Activated effector memory CD4-positive, alpha-beta T cell treated with Interleukin-2 at 50 U/mL for 16 hours (primary cell): ENCODE measurements around the gene TAS1R3.
A peak's percentile ranks its signal among the peaks of the same experiment; 100 is the strongest.

Source experiments
- DNase-seq: peaks from one replicate; pipeline ENCODE4 v3.0.0-alpha.2; 2020

Gene TAS1R3

DNA sequence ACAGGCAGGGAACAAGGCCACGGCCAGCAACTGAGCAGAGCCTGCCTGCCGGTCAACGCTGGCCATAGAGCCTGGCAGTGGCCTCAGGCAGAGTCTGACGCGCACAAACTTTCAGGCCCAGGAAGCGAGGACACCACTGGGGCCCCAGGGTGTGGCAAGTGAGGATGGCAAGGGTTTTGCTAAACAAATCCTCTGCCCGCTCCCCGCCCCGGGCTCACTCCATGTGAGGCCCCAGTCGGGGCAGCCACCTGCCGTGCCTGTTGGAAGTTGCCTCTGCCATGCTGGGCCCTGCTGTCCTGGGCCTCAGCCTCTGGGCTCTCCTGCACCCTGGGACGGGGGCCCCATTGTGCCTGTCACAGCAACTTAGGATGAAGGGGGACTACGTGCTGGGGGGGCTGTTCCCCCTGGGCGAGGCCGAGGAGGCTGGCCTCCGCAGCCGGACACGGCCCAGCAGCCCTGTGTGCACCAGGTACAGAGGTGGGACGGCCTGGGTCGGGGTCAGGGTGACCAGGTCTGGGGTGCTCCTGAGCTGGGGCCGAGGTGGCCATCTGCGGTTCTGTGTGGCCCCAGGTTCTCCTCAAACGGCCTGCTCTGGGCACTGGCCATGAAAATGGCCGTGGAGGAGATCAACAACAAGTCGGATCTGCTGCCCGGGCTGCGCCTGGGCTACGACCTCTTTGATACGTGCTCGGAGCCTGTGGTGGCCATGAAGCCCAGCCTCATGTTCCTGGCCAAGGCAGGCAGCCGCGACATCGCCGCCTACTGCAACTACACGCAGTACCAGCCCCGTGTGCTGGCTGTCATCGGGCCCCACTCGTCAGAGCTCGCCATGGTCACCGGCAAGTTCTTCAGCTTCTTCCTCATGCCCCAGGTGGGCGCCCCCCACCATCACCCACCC lies at the start of gene TAS1R3:
TSS of gene TAS1R3 (plus strand) at position 213 of the 898 bp plus-strand sequence. CDS start at position 279, 66 bp downstream.
- no peak for DNase-seq

DNA sequence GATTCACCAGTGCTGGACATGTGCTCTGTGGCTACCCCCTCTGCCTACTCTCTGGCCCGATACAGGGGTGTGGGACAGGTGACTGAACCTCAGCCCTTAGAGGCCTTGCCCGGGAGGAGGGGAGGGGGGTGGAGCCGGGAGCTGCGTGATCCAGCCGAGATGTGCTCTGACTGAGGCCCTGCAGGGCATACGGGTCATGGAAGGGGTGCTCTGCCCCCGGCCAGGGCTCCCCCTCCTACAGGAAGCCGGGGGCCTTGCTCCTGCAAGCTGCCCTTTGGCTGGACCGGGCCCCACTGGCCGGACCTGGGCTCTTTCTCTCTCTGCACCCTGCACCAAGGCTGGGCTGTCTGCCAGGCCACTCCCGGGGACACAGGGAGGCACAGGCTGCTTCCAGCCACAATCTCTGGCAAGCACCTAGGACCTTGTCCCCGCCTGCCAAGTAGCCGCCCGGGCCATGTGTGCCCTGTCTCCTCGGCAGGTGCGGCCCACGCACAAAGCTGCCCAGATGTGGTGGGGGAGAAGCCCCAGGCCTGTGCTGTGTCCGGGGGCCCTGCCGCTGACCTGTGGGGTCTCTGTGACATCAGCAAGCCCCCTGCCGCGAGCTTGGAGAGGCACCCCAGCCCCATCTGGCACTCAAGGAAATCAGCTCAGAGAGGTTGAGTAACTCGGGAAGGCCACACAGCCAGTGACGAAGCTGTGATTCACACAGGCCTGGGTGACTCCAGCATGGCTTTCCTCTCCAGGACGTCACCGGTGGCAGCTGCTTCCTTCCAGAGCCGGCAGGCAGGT lies 49.4 kb upstream of the TAS1R3 start:
- DNase-seq, result no peak

DNA sequence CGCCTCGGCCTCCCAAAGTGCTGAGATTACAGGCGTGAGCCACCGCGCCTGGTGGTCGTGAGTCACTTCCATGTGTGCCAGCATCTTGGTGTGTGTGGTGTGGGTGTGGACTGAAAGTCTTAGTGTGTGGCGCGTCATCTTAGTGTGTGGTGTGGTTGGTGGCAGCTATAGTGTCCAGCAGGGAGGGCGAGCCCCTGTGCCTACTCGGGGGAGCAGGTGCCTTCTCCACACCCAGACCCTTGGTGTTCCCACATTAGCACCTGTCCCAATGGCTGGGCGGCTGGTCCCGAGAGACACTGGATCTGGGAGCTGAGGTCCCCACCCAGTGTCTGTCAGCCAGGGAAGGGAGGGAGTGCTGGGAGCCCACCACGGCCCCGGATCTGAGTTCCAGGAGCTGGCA lies 48.1 kb upstream of the TAS1R3 start:
- no peak for DNase-seq

DNA sequence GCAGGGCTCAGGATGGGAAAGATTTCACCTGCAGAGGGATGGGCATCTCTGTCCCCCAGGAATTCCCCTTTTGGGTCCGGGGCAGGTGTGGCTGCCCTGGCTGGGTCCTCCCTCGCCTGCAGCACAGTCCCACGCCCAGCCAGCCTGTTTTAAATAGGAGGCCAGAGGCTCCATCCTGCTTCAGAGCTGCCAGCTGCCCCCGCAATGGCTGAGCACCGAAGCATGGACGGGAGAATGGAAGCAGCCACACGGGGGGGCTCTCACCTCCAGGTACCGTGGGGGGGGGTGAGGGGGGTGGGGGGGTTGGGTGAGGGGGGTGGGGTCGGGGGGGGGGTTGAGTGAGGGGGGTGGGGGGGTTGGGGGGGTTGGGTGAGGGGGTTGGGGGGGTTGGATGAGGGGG lies 47.3 kb upstream of the TAS1R3 start:
- DNase-seq, result no peak

DNA sequence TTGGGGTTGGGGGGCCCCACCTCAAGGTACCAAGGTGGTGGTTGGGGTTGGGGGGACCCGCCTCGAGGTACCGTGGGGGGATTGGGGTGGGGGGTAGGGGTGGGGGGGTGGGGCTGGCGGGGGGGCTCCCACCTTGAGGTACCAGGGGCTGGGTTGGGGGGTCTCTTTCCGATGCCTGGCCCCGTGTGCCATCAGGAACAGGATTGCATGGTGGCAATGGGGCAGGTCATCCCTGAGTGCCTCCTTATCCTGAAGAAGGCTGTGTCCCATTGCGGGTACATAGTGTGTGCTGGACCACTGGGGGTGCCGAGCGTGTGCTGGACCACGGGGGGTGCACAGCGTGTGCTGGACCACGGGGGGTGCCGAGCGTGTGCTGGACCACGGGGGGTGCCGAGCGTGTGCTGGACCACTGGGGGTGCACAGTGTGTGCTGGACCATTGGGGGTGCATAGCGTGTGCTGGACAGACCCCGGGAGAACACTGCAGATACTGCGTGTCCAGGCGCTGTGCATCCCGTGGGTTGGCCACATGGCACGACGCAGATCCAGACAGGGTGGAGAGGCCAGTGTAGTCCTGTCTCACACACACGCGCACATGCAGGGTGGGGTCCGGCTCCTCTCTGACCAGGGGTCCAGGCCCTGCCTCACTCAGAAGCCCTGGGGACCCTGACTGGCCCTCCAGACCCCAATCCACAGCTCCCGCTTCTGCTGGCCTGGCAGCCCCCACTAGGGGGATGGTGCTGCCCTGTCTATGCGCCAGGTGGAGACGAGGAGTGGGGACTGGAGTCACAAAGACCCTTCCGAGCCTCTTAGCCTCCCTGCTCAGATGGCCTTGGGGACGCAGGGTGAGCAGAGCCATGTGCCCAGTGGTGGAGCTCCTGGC lies 46.6 kb upstream of the TAS1R3 start:
- DNase-seq, result no peak

DNA sequence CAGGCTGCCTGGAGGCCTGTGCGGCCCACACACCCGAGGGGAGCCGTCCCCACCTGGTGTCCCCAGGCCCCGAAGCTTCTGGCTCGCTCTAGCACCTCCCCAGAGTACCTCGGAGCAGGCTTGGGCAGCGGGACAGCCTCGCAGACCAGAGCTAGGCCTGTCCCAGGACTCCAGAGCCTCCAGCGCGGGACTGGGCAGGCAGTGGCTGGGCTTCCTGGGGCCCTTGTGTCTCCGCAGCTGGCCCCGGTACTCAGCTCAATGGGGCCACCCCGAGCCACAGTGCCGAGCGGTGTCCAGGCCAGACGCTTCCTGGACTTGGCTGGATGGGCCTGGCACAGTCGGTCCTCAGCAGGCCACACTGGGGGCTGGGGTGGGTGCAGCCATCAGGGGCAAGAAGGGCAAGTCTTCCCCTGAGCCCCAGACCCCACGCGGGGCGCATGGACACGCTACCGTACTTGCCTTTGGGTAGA lies 45.9 kb upstream of the TAS1R3 start:
- DNase-seq, result no peak

DNA sequence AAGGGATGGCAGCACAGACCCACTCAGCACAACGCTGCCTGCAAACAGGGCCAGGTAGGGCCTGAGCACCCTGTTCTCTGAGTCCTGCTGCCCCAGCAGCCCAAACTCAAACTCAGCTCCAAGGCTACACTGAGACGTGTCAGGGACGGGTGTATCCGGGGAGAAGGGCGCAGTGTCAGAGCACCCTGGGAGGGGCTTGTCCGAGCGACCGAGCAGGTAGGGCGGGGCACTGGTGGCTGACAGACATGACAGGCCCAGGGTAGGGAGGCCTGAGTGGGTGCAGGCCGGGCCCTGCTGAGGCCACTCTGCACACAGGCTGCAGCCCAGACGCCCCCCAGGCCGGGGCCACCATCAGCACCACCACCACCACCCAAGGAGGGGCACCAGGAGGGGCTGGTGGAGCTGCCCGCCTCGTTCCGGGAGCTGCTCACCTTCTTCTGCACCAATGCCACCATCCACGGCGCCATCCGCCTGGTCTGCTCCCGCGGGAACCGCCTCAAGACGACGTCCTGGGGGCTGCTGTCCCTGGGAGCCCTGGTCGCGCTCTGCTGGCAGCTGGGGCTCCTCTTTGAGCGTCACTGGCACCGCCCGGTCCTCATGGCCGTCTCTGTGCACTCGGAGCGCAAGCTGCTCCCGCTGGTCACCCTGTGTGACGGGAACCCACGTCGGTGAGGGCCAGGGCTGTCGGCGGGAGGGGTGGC lies 45.3 kb upstream of the TAS1R3 start:
- no peak for DNase-seq

DNA sequence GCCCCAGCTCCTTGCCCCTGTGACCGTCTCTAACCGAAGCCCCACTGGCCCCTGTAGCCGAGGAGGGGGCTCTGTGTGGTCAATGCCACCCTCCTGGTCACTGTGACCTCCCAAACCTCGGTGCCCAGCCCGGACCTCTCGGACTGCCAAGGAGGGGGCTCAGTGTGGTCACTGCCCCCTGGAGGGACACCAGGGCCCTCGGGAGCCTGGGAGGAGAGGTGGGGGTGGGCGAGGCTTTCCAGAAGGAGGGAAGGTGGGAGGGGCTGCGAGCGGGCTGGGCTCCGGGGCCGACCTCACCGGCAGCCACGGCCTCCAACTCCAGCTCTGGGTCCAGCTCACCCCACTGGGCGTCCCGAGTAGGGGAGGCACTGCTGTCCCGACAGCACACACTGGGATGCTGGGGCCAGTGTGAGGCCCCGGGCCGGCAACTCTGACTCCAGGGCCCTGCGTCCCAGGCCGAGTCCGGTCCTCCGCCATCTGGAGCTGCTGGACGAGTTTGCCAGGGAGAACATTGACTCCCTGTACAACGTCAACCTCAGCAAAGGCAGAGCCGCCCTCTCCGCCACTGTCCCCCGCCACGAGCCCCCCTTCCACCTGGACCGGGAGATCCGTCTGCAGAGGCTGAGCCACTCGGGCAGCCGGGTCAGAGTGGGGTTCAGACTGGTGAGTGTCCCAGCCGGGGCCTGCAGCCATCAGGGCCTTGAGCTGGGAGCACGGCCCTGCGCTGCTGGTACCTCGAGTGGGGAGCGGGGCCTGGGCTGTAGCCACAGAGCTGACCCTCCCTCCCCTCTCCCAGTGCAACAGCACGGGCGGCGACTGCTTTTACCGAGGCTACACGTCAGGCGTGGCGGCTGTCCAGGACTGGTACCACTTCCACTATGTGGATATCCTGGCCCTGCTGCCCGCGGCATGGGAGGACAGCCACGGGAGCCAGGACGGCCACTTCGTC lies 44.5 kb upstream of the TAS1R3 start:
- DNase-seq, result no peak

DNA sequence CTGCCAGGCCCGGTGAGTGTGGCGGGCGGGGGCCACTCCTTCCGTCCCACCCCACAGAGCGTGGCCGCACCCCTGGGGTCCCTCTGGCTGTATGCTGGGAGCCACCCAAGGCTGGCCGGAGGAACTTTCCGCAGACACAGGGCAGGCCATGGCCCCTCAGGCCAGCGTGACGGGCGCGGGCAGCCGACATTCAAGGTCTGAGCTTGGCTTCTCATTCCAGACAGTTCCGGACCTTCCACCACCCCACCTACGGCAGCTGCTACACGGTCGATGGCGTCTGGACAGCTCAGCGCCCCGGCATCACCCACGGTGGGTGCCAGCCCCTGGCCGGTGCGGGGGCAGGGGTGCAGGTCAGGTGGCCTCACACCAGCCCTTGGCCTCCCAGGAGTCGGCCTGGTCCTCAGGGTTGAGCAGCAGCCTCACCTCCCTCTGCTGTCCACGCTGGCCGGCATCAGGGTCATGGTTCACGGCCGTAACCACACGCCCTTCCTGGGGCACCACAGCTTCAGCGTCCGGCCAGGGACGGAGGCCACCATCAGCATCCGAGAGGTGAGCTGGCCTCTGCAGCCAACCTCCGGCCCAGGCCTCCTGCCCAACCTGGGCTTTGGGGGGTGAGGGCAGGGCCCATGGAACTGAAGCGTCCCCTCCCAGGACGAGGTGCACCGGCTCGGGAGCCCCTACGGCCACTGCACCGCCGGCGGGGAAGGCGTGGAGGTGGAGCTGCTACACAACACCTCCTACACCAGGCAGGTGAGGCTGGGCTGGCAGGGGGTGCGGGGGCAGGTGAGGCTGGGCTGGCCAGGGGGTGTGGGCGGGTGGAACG lies 43.6 kb upstream of the TAS1R3 start:
- no peak for DNase-seq

DNA sequence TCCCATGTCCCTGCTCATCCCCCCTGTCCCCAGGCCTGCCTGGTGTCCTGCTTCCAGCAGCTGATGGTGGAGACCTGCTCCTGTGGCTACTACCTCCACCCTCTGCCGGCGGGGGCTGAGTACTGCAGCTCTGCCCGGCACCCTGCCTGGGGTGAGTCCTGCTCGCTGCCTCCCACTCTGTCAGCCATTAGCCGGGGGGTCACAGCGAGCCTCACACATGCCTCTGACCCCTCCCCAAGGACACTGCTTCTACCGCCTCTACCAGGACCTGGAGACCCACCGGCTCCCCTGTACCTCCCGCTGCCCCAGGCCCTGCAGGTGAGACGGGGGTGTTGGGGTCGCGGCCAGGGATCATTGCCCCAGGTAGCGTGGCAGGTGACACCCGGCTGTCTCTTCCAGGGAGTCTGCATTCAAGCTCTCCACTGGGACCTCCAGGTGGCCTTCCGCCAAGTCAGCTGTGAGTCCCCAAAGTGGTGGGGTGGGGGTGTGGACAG lies 40.8 kb upstream of the TAS1R3 start:
- DNase-seq, result peak; percentile 28

DNA sequence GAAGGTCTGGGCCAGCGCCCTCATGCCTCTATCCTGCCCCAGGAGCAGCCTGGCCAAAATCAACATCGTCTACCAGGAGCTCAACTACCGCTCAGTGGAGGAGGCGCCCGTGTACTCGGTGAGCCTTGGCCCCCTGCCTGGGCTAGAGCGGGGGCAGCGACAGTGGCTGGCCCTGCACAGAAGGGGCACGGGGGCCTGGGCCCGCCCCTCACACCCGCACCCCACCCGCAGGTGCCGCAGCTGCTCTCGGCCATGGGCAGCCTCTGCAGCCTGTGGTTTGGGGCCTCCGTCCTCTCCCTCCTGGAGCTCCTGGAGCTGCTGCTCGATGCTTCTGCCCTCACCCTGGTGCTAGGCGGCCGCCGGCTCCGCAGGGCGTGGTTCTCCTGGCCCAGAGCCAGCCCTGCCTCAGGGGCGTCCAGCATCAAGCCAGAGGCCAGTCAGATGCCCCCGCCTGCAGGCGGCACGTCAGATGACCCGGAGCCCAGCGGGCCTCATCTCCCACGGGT lies 40.0 kb upstream of the TAS1R3 start:
- no peak for DNase-seq

DNA sequence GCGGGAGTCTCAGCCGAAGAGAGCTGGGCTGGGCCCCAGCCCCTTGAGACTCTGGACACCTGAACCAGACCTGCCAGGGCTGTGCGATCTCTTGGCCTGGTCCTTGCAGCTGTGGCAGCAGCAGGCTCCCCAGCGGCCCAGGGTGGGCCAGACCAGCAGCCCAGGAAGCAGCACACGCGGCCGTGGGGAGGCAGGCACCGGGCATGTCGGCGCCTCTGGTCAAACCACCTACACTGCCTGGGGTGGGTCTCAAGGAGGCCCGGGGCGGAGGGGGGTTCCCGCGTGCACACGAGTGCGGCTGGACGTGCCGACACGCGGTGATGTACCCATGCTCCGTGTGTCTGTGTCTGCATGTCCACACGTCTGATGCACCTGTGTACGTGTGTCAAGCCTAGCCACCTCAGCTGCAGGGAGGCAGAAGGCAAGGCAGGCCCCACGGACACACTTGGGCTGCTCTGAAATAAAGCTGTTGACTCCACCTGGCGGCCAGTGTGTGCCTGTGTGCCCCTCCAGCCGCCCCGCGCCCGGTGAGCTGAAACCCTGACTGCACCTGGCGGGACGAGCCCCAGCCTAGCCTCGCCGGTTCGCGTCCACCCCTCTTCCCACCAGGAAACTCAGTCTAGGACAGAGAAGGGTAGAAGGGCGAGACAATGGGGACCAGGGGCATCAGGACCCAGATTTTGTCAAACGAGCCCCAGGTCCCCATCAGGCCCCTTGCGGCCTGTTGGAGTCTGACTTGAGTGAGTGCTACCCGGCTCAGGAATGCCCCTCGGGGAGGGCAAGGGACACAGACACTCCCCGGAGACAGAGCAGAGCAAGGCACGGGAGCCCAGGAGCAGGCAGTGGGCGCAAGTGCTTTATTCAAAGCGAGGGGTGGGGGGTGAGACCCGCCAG lies 39.3 kb upstream of the TAS1R3 start:
- DNase-seq, result peak; percentile 54

DNA sequence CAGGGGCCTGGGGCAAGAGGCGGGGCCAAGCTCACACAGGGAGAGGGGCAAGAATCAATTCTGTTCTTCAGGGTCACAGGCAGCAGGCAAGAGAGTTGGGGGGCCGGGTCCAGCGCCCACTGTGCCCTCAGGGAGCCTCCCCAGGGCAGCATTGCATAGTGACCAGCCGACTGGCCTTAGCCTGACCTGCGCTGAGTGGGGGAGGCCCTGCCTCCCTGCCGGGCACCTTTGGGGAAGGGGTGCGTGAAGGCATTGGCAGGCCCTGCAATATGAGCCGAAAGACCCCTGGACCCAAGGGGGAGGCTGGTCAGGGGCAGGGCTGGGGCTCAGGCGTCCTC lies 38.7 kb upstream of the TAS1R3 start:
- no peak for DNase-seq

DNA sequence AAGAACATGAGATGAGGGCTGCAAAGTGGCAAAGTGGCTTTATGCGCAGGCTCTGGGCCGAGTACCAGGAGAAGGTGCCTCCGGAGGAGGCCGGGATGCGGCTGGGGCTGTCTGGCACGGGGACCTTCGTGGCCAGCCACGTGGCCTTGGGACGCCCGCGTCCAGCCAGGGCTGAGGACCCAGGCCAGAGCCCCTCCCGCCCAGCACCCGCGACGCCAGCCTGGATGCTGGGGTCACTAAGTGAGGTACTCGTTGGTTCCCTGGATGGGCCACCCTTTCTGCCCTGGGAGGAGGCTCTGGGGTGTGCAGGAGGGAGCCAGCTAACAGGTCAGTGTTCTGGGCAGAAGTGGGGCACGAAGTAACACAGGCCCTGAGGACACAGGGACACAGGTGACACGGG lies 38.2 kb upstream of the TAS1R3 start:
- DNase-seq, result no peak

DNA sequence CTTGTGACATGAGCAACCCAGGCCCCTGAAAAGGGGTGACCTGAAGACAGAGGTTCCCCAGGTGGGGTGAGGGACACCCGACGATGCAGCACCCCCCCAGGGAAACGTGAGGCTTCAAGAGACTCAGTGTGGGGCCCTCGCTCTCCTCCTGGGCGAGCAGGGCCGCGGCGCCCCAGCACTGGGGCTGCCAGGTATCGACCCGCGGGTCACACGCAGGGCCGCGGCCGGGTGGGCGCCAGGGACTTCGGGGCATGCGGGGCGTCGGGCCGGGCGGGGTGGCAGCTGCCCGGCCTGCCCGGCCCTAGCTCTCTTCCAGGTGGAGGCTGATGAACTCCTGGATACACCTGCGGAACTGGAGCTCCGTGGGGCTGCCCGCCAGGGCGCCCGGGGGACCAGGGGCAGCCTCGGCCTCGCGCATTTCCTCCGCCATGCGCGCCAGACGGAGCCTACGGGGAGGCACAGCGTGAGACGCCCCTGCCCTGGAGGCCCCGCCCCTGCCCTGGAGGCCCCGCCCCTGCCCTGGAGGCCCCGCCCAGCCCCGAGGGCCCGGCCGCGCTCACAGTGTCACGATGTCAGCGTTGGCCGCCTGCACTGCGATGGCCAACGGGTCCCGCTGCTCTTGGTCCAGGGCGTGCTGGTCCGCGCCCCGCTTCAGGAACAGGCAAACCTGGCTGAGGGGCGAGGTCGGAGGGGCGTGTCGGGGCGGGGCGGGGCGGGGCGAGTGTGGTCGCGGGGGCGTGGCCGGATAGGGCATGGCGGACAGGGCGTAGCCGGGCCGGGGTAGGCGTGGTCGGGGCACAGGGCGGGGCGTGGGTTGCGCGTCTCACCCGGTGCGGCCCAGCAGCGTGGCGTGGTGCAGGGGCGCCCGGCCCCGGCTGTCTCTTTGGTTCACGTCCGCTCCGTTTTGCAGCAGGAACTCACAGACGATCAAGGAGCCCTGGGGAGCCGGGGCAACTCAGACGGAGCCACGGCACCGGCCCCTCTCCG lies 37.5 kb upstream of the TAS1R3 start:
- no peak for DNase-seq

DNA sequence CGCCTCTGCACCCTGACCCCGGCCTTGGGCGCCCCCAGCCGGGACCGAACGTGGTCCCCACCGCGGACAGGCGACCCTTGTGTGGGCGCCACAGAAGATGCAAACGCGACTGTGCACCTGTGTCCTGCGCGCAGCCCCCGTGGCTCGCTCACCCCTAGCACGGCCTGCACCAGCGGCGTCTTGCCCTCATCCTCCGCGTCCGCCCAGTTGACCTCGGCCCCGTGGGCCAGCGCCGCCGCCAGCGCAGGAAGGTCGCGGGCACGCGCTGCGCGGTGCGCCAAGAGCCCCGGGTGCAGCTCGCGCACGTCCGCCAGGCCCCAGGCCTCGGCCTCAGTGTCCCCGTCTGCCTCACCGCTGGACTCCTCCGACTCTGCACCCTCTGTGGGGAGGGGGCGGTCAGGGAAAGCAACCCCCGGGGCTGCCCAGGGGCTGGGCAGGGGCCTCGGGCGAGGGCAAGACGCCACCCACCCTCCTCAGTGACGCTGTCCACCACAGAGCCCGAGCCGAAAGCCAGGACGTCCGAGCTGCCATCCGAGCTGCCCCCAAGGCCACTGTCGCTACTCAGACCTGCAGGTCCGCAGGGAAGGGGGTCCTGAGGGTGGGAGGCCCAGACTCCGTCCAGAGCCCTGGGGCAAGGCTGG lies 36.7 kb upstream of the TAS1R3 start:
- DNase-seq, result no peak
